ENCODE data around the gene TICRR.

The TICRR gene

GRCh38 chr15:89630260-89630659 lies 55.0 kb downstream of the TICRR start:
- no peak overlapping the region for H4K8ac ChIP-seq (ENCODE audit: low read length)
- 90% methylated on average over 14 of the region's 14 CpGs for WGBS
- H3K23ac ChIP-seq (ENCODE audit: low read length in 2 of 2): no peak overlapping the region
- no peak overlapping the region for H2AK5ac ChIP-seq (ENCODE audit: low read length, severe bottlenecking)
- no peak overlapping the region for H3K4me3 ChIP-seq (ENCODE audit: insufficient read depth in 1 of 2, low read depth in 1 of 2, low read length in 2 of 2)
- no peak overlapping the region for H3K4ac ChIP-seq (ENCODE audit: low read depth in 1 of 2, low read length in 2 of 2)
- no peak overlapping the region for H3K18ac ChIP-seq (ENCODE audit: low read depth in 1 of 2, low read length in 2 of 2)
- no peak overlapping the region for H3K14ac ChIP-seq (ENCODE audit: low read length in 2 of 2)
- H3K36me3 ChIP-seq (ENCODE audit: control insufficient read depth in 1 of 2, insufficient read depth in 2 of 2, low read depth in 1 of 2, low read length in 2 of 2): peaks cover 82 to 84% of the 10 kb centered on the region in 2 experiments
- H3K9me3 ChIP-seq (ENCODE audit: control insufficient read depth, low read length): no peaks in the 10 kb centered on the region
- no peak overlapping the region for H2BK12ac ChIP-seq (ENCODE audit: low read length in 2 of 2)
- H3K27me3 ChIP-seq (ENCODE audit: control insufficient read depth in 1 of 2, insufficient read depth in 1 of 2, low read length in 2 of 2): no peaks in the 10 kb centered on the region
- no peak for DNase-seq
- H2AFZ ChIP-seq (ENCODE audit: low read depth, low read length): no peak overlapping the region
- H3K79me1 ChIP-seq (replicated peaks; ENCODE audit: low read length, poor library complexity, severe bottlenecking): peaks cover 3% of the 10 kb centered on the region
- no peak overlapping the region for H3K9ac ChIP-seq (ENCODE audit: low read length)
- no peak overlapping the region for H3K27ac ChIP-seq (ENCODE audit: low read length, poor library complexity, severe bottlenecking)
- no peak overlapping the region for H2BK15ac ChIP-seq (ENCODE audit: low read depth, poor library complexity, severe bottlenecking)
- H4K91ac ChIP-seq (ENCODE audit: low read length): no peak overlapping the region
- H3K4me1 ChIP-seq (ENCODE audit: control insufficient read depth, insufficient read depth, low read depth, low read length): no peaks in the 10 kb centered on the region
- H2BK5ac ChIP-seq (ENCODE audit: low read depth, low read length, poor library complexity, severe bottlenecking): no peak overlapping the region
- H2BK120ac ChIP-seq (ENCODE audit: low read depth, low read length): no peak overlapping the region
- no peak overlapping the region for H3K4me2 ChIP-seq (ENCODE audit: low read length, poor library complexity, severe bottlenecking)

GRCh38 chr15:89630974-89631901 lies 56.0 kb downstream of the TICRR start:
- no peak overlapping the region for H2BK5ac ChIP-seq (ENCODE audit: low read depth, low read length, poor library complexity, severe bottlenecking)
- H3K4ac ChIP-seq (ENCODE audit: low read depth in 1 of 2, low read length in 2 of 2): no peak overlapping the region
- no peak overlapping the region for H4K91ac ChIP-seq (ENCODE audit: low read length)
- H3K4me1 ChIP-seq (ENCODE audit: control insufficient read depth, insufficient read depth, low read depth, low read length): no peaks in the 10 kb centered on the region
- peaks cover 73 to 74% of the 10 kb centered on the region in 2 experiments for H3K36me3 ChIP-seq (ENCODE audit: control insufficient read depth in 1 of 2, insufficient read depth in 2 of 2, low read depth in 1 of 2, low read length in 2 of 2)
- H3K9me3 ChIP-seq (ENCODE audit: control insufficient read depth, low read length): no peaks in the 10 kb centered on the region
- H3K9ac ChIP-seq (ENCODE audit: low read length): no peak overlapping the region
- no peak overlapping the region for H2BK120ac ChIP-seq (ENCODE audit: low read depth, low read length)
- no peak overlapping the region for H3K23ac ChIP-seq (ENCODE audit: low read length in 2 of 2)
- WGBS: 92% methylated on average over 30 of the region's 30 CpGs
- no peak overlapping the region for H2AFZ ChIP-seq (ENCODE audit: low read depth, low read length)
- H2AK5ac ChIP-seq (ENCODE audit: low read length, severe bottlenecking): no peak overlapping the region
- no peaks in the 10 kb centered on the region for H3K27me3 ChIP-seq (ENCODE audit: control insufficient read depth in 1 of 2, insufficient read depth in 1 of 2, low read length in 2 of 2)
- H4K8ac ChIP-seq (ENCODE audit: low read length): no peak overlapping the region
- H3K4me3 ChIP-seq (ENCODE audit: insufficient read depth in 1 of 2, low read depth in 1 of 2, low read length in 2 of 2): no peak overlapping the region
- no peak overlapping the region for H3K14ac ChIP-seq (ENCODE audit: low read length in 2 of 2)
- no peak overlapping the region for H3K18ac ChIP-seq (ENCODE audit: low read depth in 1 of 2, low read length in 2 of 2)
- no peak overlapping the region for H3K27ac ChIP-seq (ENCODE audit: low read length, poor library complexity, severe bottlenecking)
- H2BK12ac ChIP-seq (ENCODE audit: low read length in 2 of 2): no peak overlapping the region
- H3K79me1 ChIP-seq (replicated peaks; ENCODE audit: low read length, poor library complexity, severe bottlenecking): no peaks in the 10 kb centered on the region
- H2BK15ac ChIP-seq (ENCODE audit: low read depth, poor library complexity, severe bottlenecking): no peak overlapping the region
- no peak for DNase-seq
- H3K4me2 ChIP-seq (ENCODE audit: low read length, poor library complexity, severe bottlenecking): no peak overlapping the region

- Histone ChIP-seq H3K4ac (ENCODE audit: low read depth in 1 of 2, low read length in 2 of 2) (no peak overlapping the region), H4K8ac (ENCODE audit: low read length) (no peak overlapping the region), H3K27ac (ENCODE audit: low read length, poor library complexity, severe bottlenecking) (no peak overlapping the region), H3K23ac (ENCODE audit: low read length in 2 of 2) (no peak overlapping the region), H2BK12ac (ENCODE audit: low read length in 2 of 2) (no peak overlapping the region), H3K9me3 (ENCODE audit: control insufficient read depth, low read length) (no peaks in the 10 kb centered on the region), H3K4me3 (ENCODE audit: insufficient read depth in 1 of 2, low read depth in 1 of 2, low read length in 2 of 2) (no peak overlapping the region), H3K9ac (ENCODE audit: low read length) (no peak overlapping the region), H2AFZ (ENCODE audit: low read depth, low read length) (no peak overlapping the region), H3K18ac (ENCODE audit: low read depth in 1 of 2, low read length in 2 of 2) (no peak overlapping the region), H3K14ac (ENCODE audit: low read length in 2 of 2) (no peak overlapping the region), H3K27me3 (ENCODE audit: control insufficient read depth in 1 of 2, insufficient read depth in 1 of 2, low read length in 2 of 2) (no peaks in the 10 kb centered on the region), H2BK120ac (ENCODE audit: low read depth, low read length) (no peak overlapping the region), H3K36me3 (ENCODE audit: control insufficient read depth in 1 of 2, insufficient read depth in 2 of 2, low read depth in 1 of 2, low read length in 2 of 2) (peaks cover 66 to 67% of the 10 kb centered on the region in 2 experiments), H2AK5ac (ENCODE audit: low read length, severe bottlenecking) (no peak overlapping the region), H3K79me1 (replicated peaks; ENCODE audit: low read length, poor library complexity, severe bottlenecking) (no peaks in the 10 kb centered on the region), H3K4me2 (ENCODE audit: low read length, poor library complexity, severe bottlenecking) (no peak overlapping the region), H3K4me1 (ENCODE audit: control insufficient read depth, insufficient read depth, low read depth, low read length) (no peaks in the 10 kb centered on the region), H4K91ac (ENCODE audit: low read length) (no peak overlapping the region), H2BK5ac (ENCODE audit: low read depth, low read length, poor library complexity, severe bottlenecking) (no peak overlapping the region), H2BK15ac (ENCODE audit: low read depth, poor library complexity, severe bottlenecking) (no peak overlapping the region)
- 87% methylated on average over 10 of the region's 10 CpGs for WGBS
- no peak for DNase-seq
Observed at GRCh38 chr15:89631902-89632264, 56.6 kb downstream of the TICRR start.

- no peak overlapping the region for H3K9ac ChIP-seq (ENCODE audit: low read length)
- H4K8ac ChIP-seq (ENCODE audit: low read length): no peak overlapping the region
- H3K14ac ChIP-seq (ENCODE audit: low read length in 2 of 2): no peak overlapping the region
- no peaks in the 10 kb centered on the region for H3K4me1 ChIP-seq (ENCODE audit: control insufficient read depth, insufficient read depth, low read depth, low read length)
- H3K4me3 ChIP-seq (ENCODE audit: insufficient read depth in 1 of 2, low read depth in 1 of 2, low read length in 2 of 2): no peak overlapping the region
- no peak overlapping the region for H3K4ac ChIP-seq (ENCODE audit: low read depth in 1 of 2, low read length in 2 of 2)
- H3K9me3 ChIP-seq (ENCODE audit: control insufficient read depth, low read length): no peaks in the 10 kb centered on the region
- no peaks in the 10 kb centered on the region for H3K27me3 ChIP-seq (ENCODE audit: control insufficient read depth in 1 of 2, insufficient read depth in 1 of 2, low read length in 2 of 2)
- H3K27ac ChIP-seq (ENCODE audit: low read length, poor library complexity, severe bottlenecking): no peak overlapping the region
- H3K79me1 ChIP-seq (replicated peaks; ENCODE audit: low read length, poor library complexity, severe bottlenecking): no peaks in the 10 kb centered on the region
- H3K36me3 ChIP-seq (ENCODE audit: control insufficient read depth in 1 of 2, insufficient read depth in 2 of 2, low read depth in 1 of 2, low read length in 2 of 2): peaks cover 57 to 59% of the 10 kb centered on the region in 2 experiments
- WGBS: 99% methylated on average over 12 of the region's 18 CpGs
- no peak overlapping the region for H3K18ac ChIP-seq (ENCODE audit: low read depth in 1 of 2, low read length in 2 of 2)
- H2BK5ac ChIP-seq (ENCODE audit: low read depth, low read length, poor library complexity, severe bottlenecking): no peak overlapping the region
- DNase-seq: no peak
- H2BK15ac ChIP-seq (ENCODE audit: low read depth, poor library complexity, severe bottlenecking): no peak overlapping the region
- no peak overlapping the region for H2AFZ ChIP-seq (ENCODE audit: low read depth, low read length)
- H3K4me2 ChIP-seq (ENCODE audit: low read length, poor library complexity, severe bottlenecking): no peak overlapping the region
- no peak overlapping the region for H2BK120ac ChIP-seq (ENCODE audit: low read depth, low read length)
- no peak overlapping the region for H2BK12ac ChIP-seq (ENCODE audit: low read length in 2 of 2)
- H3K23ac ChIP-seq (ENCODE audit: low read length in 2 of 2): no peak overlapping the region
- H2AK5ac ChIP-seq (ENCODE audit: low read length, severe bottlenecking): no peak overlapping the region
- H4K91ac ChIP-seq (ENCODE audit: low read length): no peak overlapping the region
Observed at GRCh38 chr15:89632563-89633430, 57.5 kb downstream of the TICRR start.

All from mesenchymal stem cell (in vitro differentiated cells and primary cell).